Osteoblast (primary cell): Measurements from ENCODE around the gene CHD9. TPM values are rescaled to one million over a fixed set of nuclear protein-coding genes. Genes with fewer than 3 reads are reported as not detected.

Experiments
- DNase-seq: peaks from one replicate; pipeline ENCODE4 v3.0.0; 2011; ENCODE audit warnings: low spot score, mixed read lengths; ENCODE audit not compliant: insufficient read length; ENCODE audit errors: missing footprints
- H2AFZ ChIP-seq: 2 replicates; pipeline ENCODE4 v1.6.0; 2011; ENCODE audit warnings: mild to moderate bottlenecking, low read length
- H3K27ac ChIP-seq: 2 replicates; pipeline ENCODE4 v1.5.1; 2011; ENCODE audit warnings: mild to moderate bottlenecking, low read depth, low read length, moderate library complexity
- H3K27me3 ChIP-seq: 2 replicates; pipeline ENCODE4 v1.6.0; 2012; ENCODE audit warnings: mild to moderate bottlenecking, control low read depth, inconsistent platforms, low read length, moderate library complexity; ENCODE audit not compliant: insufficient read depth
- H3K36me3 ChIP-seq: 2 replicates; pipeline ENCODE4 v1.5.1; 2011; ENCODE audit warnings: mild to moderate bottlenecking, low read length, control low read depth, moderate library complexity; ENCODE audit not compliant: insufficient read depth
- H3K4me1 ChIP-seq: 2 replicates; pipeline ENCODE4 v1.5.1; 2011; ENCODE audit warnings: mild to moderate bottlenecking, low read length, control low read depth, moderate library complexity; ENCODE audit not compliant: insufficient read depth
- H3K4me2 ChIP-seq: 2 replicates; pipeline ENCODE4 v1.6.0; 2011; ENCODE audit warnings: mild to moderate bottlenecking, low read length; ENCODE audit not compliant: insufficient read depth
- H3K4me3 ChIP-seq: fragments of 200-600 bp; sonication (generic); 3 replicates; pipeline ENCODE4 v1.5.1; 2012; ENCODE audit warnings: mild to moderate bottlenecking, low read length, inconsistent platforms; ENCODE audit not compliant: insufficient read depth
- H3K79me2 ChIP-seq: 2 replicates; pipeline ENCODE4 v1.6.0; 2012; ENCODE audit warnings: mild to moderate bottlenecking, low read length, control low read depth, inconsistent platforms; ENCODE audit not compliant: insufficient read depth
- H3K9me3 ChIP-seq: 2 replicates; pipeline ENCODE4 v1.5.1; 2011; ENCODE audit warnings: low read depth, low read length, control low read depth
- H4K20me1 ChIP-seq: 2 replicates; pipeline ENCODE4 v1.6.0; 2012; ENCODE audit warnings: mild to moderate bottlenecking, low read length, control low read depth; ENCODE audit not compliant: insufficient read depth
- CTCF ChIP-seq: IDR thresholded peaks from 2 replicates; pipeline ENCODE4 v1.5.1; 2011; ENCODE audit warnings: mild to moderate bottlenecking, low read depth, low read length, moderate library complexity; ENCODE audit errors: extremely low read depth
- total RNA-seq: library from RNA; depleted of rRNA; stranded (reverse); fragments of >200 nt; gene quantifications from 2 replicates; pipeline ENCODE4 v1.2.3, GENCODE V29; 2012

Gene CHD9
- total RNA-seq, 1 donor, result 83.6 TPM

- TF ChIP-seq CTCF, result no peak
- H3K4me1 ChIP-seq, result peaks cover 17% of the 10 kb centered on the region
- H3K27ac ChIP-seq, result no peak overlapping the region
- no peaks in the 10 kb centered on the region for H3K27me3 ChIP-seq
- no peaks in the 10 kb centered on the region for H4K20me1 ChIP-seq
- no peak for DNase-seq
- H2AFZ ChIP-seq, result no peak overlapping the region
- H3K9me3 ChIP-seq, result no peaks in the 10 kb centered on the region
- no peak overlapping the region for H3K4me3 ChIP-seq
- H3K4me2 ChIP-seq, result no peak overlapping the region
- H3K36me3 ChIP-seq, result no peaks in the 10 kb centered on the region
- H3K79me2 ChIP-seq, result peaks cover 73% of the 10 kb centered on the region
These were observed 114.0 kb downstream of the CHD9 start for GRCh38 chr16:53168744-53169143.

- H2AFZ ChIP-seq, result no peak overlapping the region
- H3K9me3 ChIP-seq, result no peaks in the 10 kb centered on the region
- no peaks in the 10 kb centered on the region for H3K27me3 ChIP-seq
- H3K27ac ChIP-seq, result no peak overlapping the region
- H3K4me2 ChIP-seq, result no peak overlapping the region
- DNase-seq, result no peak
- H4K20me1 ChIP-seq, result peaks cover 7% of the 10 kb centered on the region
- H3K36me3 ChIP-seq, result peaks cover 11% of the 10 kb centered on the region
- H3K79me2 ChIP-seq, result peaks cover 75% of the 10 kb centered on the region
- no peak overlapping the region for H3K4me3 ChIP-seq
- TF ChIP-seq CTCF, result no peak
- H3K4me1 ChIP-seq, result peaks cover 10% of the 10 kb centered on the region
These were observed 117.7 kb downstream of the CHD9 start for GRCh38 chr16:53172517-53172916.

GRCh38 chr16:53175118-53175517, 120.3 kb downstream of the CHD9 start:
- no peak for DNase-seq
- Histone ChIP-seq H3K27me3 (no peaks in the 10 kb centered on the region), H3K4me1 (peaks cover 8% of the 10 kb centered on the region), H2AFZ (no peak overlapping the region), H4K20me1 (peaks cover 7% of the 10 kb centered on the region), H3K27ac (no peak overlapping the region), H3K4me2 (no peak overlapping the region), H3K36me3 (peaks cover 14% of the 10 kb centered on the region), H3K79me2 (peaks cover 76% of the 10 kb centered on the region), H3K9me3 (no peaks in the 10 kb centered on the region), H3K4me3 (no peak overlapping the region)
- no peak for TF ChIP-seq CTCF

GRCh38 chr16:53176434-53176833, 121.6 kb downstream of the CHD9 start:
- H3K79me2 ChIP-seq, result peaks cover 72% of the 10 kb centered on the region
- H4K20me1 ChIP-seq, result peaks cover 7% of the 10 kb centered on the region

More at GRCh38 chr16:53176434-53176833, 121.6 kb downstream of the CHD9 start:
- DNase-seq, result no peak
- no peak overlapping the region for H3K4me2 ChIP-seq
- no peaks in the 10 kb centered on the region for H3K4me1 ChIP-seq
- H2AFZ ChIP-seq, result no peak overlapping the region
- H3K36me3 ChIP-seq, result peaks cover 14% of the 10 kb centered on the region
- no peak overlapping the region for H3K27ac ChIP-seq
- no peak for TF ChIP-seq CTCF
- H3K4me3 ChIP-seq, result no peak overlapping the region
- no peaks in the 10 kb centered on the region for H3K27me3 ChIP-seq
- no peaks in the 10 kb centered on the region for H3K9me3 ChIP-seq
